A673 (cell line): Measurements from ENCODE around the gene CDH6. TPM values are rescaled to one million over a fixed set of nuclear protein-coding genes. Genes with fewer than 3 reads are reported as not detected.

Experiments used
- BruUV-seq: library from RNA; stranded (reverse); fragments of 400-500 nt; replicated peaks from 2 replicates; lab custom pipeline; 2021; lab: Mats Ljungman, UMichigan
- CTCF ChIA-PET: fragments of 300-600 bp; sonication (Branson Sonifier 250); formaldehyde crosslinking; loops from one replicate; lab custom pipeline; 2022; ENCODE audit warnings: antibody characterized with exemption; lab: Charles Lee
- POLR2A ChIA-PET: fragments of 300-600 bp; sonication (Branson Sonifier 250); formaldehyde crosslinking; loops from one replicate; lab custom pipeline; 2022; ENCODE audit warnings: antibody characterized with exemption; ENCODE audit not compliant: low non-redundant PET; lab: Charles Lee
- DNase-seq: peaks from one replicate; pipeline ENCODE4 v3.0.0-alpha.2; 2015; ENCODE audit warnings: low spot score
- H3K27ac ChIP-seq: fragments of 200-600 bp; sonication (generic); 2 replicates; pipeline ENCODE4 v1.5.1; 2016; ENCODE audit warnings: mixed run types, low read depth, mild to moderate bottlenecking, mixed read lengths, antibody characterized with exemption, low read length; ENCODE audit not compliant: poor library complexity, severe bottlenecking
- H3K27me3 ChIP-seq: fragments of 200-600 bp; sonication (generic); replicated peaks from 2 replicates; pipeline ENCODE4 v1.6.1; 2017; ENCODE audit warnings: mixed run types, low read depth, mild to moderate bottlenecking, mixed read lengths, antibody characterized with exemption, low read length; ENCODE audit not compliant: insufficient read depth, poor library complexity
- H3K36me3 ChIP-seq: fragments of 200-600 bp; sonication (generic); 2 replicates; pipeline ENCODE4 v1.6.1; 2016; ENCODE audit warnings: mixed run types, mild to moderate bottlenecking, mixed read lengths, antibody characterized with exemption, low read length; ENCODE audit not compliant: insufficient read depth, poor library complexity, severe bottlenecking
- H3K4me1 ChIP-seq: fragments of 200-600 bp; sonication (generic); 2 replicates; pipeline ENCODE4 v1.6.1; 2017; ENCODE audit warnings: mixed run types, mild to moderate bottlenecking, mixed read lengths, antibody characterized with exemption, low read length; ENCODE audit not compliant: insufficient read depth, poor library complexity, severe bottlenecking
- H3K4me3 ChIP-seq: fragments of 200-600 bp; sonication (generic); 2 replicates; pipeline ENCODE4 v1.5.1; 2016; ENCODE audit warnings: low read depth, mixed run types, mild to moderate bottlenecking, mixed read lengths, low read length; ENCODE audit not compliant: poor library complexity, severe bottlenecking
- H3K9me3 ChIP-seq: fragments of 200-600 bp; sonication (generic); 2 replicates; pipeline ENCODE4 v1.6.1; 2016; ENCODE audit warnings: mixed run types, low read depth, mild to moderate bottlenecking, mixed read lengths, antibody characterized with exemption, low read length; ENCODE audit not compliant: poor library complexity, severe bottlenecking
- EZH2 ChIP-seq: fragments of 200-600 bp; sonication (generic); IDR thresholded peaks from 2 replicates; pipeline ENCODE4 v1.6.1; 2017; ENCODE audit warnings: borderline replicate concordance, low read depth, mild to moderate bottlenecking, mixed read lengths, antibody characterized with exemption, low read length; ENCODE audit not compliant: poor library complexity, severe bottlenecking
- intact Hi-C: fragments of 100-400 bp; cut with micrococcal nuclease; formaldehyde crosslinking; loops from one replicate; pipeline ENCODE4 v1.10.0; 2022; ENCODE audit not compliant: unreplicated experiment
- total RNA-seq: library from RNA; stranded (reverse); gene quantifications from 2 replicates; pipeline ENCODE4 v1.2.3, GENCODE V29; 2021
- TF ChIP-seq, protein P1 (sequence below): fragments of 300-800, 200-600 bp; sonication (generic); conservative IDR thresholded peaks from 2 replicates; pipeline ENCODE4 v1.5.1; 2017; ENCODE audit warnings: low read depth, mild to moderate bottlenecking, antibody characterized with exemption, low read length, moderate library complexity, mixed read lengths

CDH6 gene
- total RNA-seq, 1 experiment from 2014 or later = 3.6 TPM

DNA sequence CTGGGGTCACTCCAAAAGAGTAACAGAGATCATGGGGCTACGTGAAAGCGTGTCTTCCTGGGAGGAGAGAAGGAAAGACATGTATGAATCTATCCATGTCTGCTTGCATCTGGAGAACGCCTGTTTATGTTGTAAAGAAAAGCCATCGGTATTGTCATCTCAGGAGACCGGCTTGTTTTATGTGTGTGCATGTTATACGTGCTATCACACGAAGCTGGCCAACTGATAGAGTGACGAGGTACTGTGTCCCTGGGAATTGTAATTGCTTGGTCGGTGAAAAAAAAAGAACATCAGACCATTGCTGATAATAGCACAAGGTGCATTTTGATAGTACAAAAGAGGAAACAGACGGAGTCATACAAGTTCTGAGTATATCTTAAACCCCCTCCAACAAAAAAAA is 370 bp upstream of the CDH6 start:
- Histone ChIP-seq H3K27me3 (peaks cover 10% of the 10 kb centered on the region), H3K36me3 (no peaks in the 10 kb centered on the region), H3K9me3 (no peaks in the 10 kb centered on the region), H3K27ac (no peak overlapping the region), H3K4me3 (peak overlapping the region; percentile 59), H3K4me1 (peaks cover 11% of the 10 kb centered on the region)
- POLR2A ChIA-PET = no interaction called here
- no peak for DNase-seq
- no TSS peak for BruUV-seq
- CTCF ChIA-PET = no interaction called here
- TF ChIP-seq, protein P1, sequence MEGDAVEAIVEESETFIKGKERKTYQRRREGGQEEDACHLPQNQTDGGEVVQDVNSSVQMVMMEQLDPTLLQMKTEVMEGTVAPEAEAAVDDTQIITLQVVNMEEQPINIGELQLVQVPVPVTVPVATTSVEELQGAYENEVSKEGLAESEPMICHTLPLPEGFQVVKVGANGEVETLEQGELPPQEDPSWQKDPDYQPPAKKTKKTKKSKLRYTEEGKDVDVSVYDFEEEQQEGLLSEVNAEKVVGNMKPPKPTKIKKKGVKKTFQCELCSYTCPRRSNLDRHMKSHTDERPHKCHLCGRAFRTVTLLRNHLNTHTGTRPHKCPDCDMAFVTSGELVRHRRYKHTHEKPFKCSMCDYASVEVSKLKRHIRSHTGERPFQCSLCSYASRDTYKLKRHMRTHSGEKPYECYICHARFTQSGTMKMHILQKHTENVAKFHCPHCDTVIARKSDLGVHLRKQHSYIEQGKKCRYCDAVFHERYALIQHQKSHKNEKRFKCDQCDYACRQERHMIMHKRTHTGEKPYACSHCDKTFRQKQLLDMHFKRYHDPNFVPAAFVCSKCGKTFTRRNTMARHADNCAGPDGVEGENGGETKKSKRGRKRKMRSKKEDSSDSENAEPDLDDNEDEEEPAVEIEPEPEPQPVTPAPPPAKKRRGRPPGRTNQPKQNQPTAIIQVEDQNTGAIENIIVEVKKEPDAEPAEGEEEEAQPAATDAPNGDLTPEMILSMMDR = no peak
- TF ChIP-seq EZH2 = no peak
- intact Hi-C loops = loop anchor here (10.0 kb wide), 1 partner anchor 778 kb away; no protein-coding TSS in a partner anchor

DNA sequence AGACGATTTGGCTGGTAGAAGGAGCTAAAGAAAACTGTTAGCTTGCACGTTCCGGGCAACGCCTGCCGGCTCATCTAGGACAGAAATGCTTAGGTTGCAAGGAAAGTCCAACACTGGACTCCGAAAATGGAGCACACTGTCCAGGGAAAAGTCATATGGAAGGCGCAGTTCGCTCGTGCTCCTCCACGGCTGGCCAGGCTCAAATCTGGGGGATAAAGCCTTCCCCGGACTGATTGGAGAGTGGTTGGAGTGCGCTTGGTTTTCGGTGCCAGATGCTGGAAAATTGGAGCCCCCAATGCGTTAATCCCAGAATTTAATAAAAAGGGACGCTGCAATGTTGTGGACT is 955 bp downstream of the CDH6 start:
- Histone ChIP-seq H3K9me3 (no peaks in the 10 kb centered on the region), H3K36me3 (no peaks in the 10 kb centered on the region), H3K27me3 (peaks cover 10% of the 10 kb centered on the region), H3K4me3 (peak overlapping the region; percentile 59), H3K27ac (no peak overlapping the region), H3K4me1 (peaks cover 11% of the 10 kb centered on the region)
- intact Hi-C loops = loop anchor here (10.0 kb wide), 1 partner anchor 780 kb away; no protein-coding TSS in a partner anchor
- no TSS peak for BruUV-seq
- no peak for TF ChIP-seq EZH2
- TF ChIP-seq, protein P1 = no peak
- POLR2A ChIA-PET = no interaction called here
- peak; percentile 6 for DNase-seq
- CTCF ChIA-PET = interaction anchor here (0.6 kb wide), 1 partner anchor 500 kb away, joined by 6 read pairs; no protein-coding TSS in a partner anchor

DNA sequence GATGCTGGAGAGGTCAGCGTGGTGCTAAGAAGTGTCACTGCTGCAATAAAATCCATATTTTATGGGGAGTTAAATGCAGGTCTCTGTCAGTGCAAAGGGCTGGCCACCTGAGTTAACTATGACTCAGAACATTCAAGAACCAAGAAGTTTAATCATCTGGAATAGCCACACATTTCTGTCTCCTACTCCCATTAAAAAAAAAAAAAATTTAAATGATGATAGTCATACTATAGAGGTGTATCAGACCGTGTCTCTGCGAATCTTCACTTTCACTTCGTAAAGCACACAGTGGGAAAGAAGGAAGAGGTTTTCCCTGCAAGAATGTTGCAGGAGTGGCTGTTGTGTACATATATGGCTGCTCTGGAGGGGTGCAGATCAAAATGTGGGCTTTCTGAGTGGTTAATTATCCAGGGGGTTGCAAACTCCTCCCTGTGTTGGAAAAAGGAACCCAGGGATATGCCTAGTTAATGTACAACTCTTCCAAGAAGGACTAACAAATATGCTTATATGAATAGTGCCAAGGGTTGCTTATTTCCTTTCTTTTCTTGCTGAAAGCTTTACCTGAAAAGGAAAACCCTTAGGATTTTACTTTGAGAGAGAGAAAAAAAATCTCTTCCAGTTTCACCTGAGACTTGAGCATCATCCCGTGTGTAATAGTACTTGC is 1.5 kb downstream of the CDH6 start:
- intact Hi-C loops = loop anchor here (5.0 to 10.0 kb wide), 2 partner anchors 393 to 780 kb away; no protein-coding TSS in a partner anchor
- DNase-seq = no peak
- peaks cover 11% of the 10 kb centered on the region for H3K4me1 ChIP-seq
- ChIA-PET CTCF (interaction anchor here (0.6 kb wide), 1 partner anchor 501 kb away, joined by 6 read pairs; no protein-coding TSS in a partner anchor), POLR2A (no interaction called here)
- TF ChIP-seq EZH2 = no peak
- TF ChIP-seq, protein P1 = no peak
- BruUV-seq = no TSS peak
- H3K36me3 ChIP-seq = no peaks in the 10 kb centered on the region
- no peak overlapping the region for H3K27ac ChIP-seq
- H3K9me3 ChIP-seq = no peaks in the 10 kb centered on the region
- H3K27me3 ChIP-seq = peaks cover 10% of the 10 kb centered on the region
- H3K4me3 ChIP-seq = peak overlapping the region; percentile 59
